GM21737 (cell line): ENCODE results near the gene MIAT.

Experiments
- ATAC-seq: cut with Tn5 transposase; IDR thresholded peaks from one replicate; pipeline ENCODE4 v1.9.1; 2021; ENCODE audit warnings: mild to moderate bottlenecking, moderate library complexity; ENCODE audit not compliant: unreplicated experiment

The MIAT gene

DNA sequence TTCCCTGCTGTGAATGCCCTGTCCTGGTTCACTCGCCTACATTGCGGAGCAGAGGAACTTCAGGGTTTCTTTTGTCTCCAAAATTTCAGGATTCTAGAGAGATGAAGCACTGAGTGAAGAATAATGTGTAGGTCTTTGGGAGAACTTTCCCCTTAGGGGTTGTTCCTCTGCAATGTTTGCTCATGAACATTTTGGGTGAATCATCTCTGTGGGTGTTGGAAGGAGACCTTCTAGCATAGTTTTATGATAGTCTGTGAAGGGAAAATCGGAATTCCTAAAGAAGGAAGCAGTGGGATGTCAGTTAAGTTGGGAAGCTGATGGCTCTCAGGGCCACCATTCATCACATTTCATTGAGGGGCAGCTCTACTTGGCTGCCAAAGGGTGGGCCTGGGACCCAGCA, 64.8 kb downstream of the MIAT start:
- ATAC-seq: no peak

DNA sequence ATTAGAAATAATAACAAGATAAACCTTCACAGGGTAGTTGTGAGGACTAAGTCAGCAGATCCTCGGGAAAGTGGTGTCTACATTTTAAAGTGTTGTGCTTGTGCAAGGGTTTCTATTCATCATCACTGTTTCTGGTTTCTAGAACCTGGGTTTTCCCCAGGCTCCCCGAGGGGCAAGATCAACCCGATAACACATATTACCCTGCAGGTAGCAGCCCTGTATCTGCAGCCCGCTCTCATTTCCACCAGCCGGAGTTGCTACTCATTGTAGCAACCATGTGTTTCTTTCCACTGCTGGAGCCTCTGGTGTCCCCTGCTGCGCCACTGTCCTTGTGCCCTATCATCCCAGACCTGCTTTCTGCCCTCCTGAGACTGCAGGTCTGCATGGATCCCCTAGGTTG, 67.0 kb downstream of the MIAT start:
- no peak for ATAC-seq

DNA sequence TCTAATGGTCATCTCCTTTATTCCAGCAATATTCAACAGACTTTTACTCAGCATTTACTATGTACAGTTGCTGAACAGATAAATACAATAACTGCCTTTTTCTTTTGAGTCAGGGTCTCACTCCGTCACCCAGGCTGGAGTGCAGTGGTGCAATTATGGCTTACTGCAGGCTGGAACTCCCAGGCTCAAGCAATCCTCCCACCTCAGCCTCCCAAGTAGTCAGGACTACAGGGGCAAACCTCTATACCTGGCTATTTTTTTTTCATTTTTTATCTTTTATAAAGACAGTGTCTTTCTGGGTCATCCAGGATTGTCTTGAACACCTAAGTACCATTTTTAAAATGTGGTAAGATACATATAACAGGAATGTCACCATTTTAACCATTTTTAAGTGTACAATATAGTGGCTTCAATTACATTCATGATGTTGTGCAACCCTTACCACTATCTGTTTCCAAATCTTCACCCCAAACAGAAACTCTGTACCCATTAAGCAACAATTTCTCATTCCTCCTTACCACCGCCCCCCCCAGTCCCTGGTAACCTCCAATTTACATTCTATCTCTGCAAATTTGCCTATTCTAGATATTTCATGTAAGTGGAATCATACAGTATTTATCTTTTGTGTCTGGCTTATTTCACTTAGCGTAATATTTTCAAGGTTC, 67.8 kb downstream of the MIAT start:
- no peak for ATAC-seq
